ENCODE data around the gene AATK.

- no peak for TF ChIP-seq EZH2 (IDR thresholded peaks at IDR 0.05)
- TF ChIP-seq, protein P1, sequence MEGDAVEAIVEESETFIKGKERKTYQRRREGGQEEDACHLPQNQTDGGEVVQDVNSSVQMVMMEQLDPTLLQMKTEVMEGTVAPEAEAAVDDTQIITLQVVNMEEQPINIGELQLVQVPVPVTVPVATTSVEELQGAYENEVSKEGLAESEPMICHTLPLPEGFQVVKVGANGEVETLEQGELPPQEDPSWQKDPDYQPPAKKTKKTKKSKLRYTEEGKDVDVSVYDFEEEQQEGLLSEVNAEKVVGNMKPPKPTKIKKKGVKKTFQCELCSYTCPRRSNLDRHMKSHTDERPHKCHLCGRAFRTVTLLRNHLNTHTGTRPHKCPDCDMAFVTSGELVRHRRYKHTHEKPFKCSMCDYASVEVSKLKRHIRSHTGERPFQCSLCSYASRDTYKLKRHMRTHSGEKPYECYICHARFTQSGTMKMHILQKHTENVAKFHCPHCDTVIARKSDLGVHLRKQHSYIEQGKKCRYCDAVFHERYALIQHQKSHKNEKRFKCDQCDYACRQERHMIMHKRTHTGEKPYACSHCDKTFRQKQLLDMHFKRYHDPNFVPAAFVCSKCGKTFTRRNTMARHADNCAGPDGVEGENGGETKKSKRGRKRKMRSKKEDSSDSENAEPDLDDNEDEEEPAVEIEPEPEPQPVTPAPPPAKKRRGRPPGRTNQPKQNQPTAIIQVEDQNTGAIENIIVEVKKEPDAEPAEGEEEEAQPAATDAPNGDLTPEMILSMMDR (IDR thresholded peaks at IDR 0.05 in 2 of 3, conservative IDR thresholded peaks at IDR 0.05 in 1 of 3; ENCODE audit: borderline replicate concordance in 1 of 3, insufficient read depth in 1 of 3, low read depth in 2 of 3, low read length in 2 of 3): no peak
- TF ChIP-seq FOSL1 (IDR thresholded peaks at IDR 0.05; ENCODE audit: low read depth): no peak
- no peak for TF ChIP-seq SIN3A (IDR thresholded peaks at IDR 0.05; ENCODE audit: low read depth)
- TF ChIP-seq EZH2phosphoT487 (IDR thresholded peaks at IDR 0.05; ENCODE audit: borderline replicate concordance): no peak
- no peak for TF ChIP-seq POLR2AphosphoS5 (IDR thresholded peaks at IDR 0.05; ENCODE audit: low read depth, low read length)
- TF ChIP-seq CBX3 (IDR thresholded peaks at IDR 0.05; ENCODE audit: low read depth): no peak
Observed at GRCh38 chr17:81163051-81163695, 2.8 kb downstream of the AATK start.

Data from HCT116 (cell line).